ENCODE measurements around the gene GPR161. TPM values are rescaled to one million over a fixed set of nuclear protein-coding genes. Genes with fewer than 3 reads are reported as not detected.
A peak's percentile ranks its signal among the peaks of the same experiment; 100 is the strongest.

GPR161 gene
- not detected in 2 replicates for total RNA-seq (2013; cell fraction: nucleolus; rRNA removed)
- 0.17 and 0.71 TPM in 2 replicates for total RNA-seq (2014; rRNA removed)
- 0.28 and 0.49 TPM in 2 replicates for total RNA-seq (2014; rRNA removed; fragmentation: Illumina TruSeq; extraction: Trizol)
- total RNA-seq (2021) = 0.46 and 0.61 TPM in 2 replicates
- 0.09 TPM for polyA plus RNA-seq (2011; ENCODE audit: low read depth)
- polyA plus RNA-seq (2011; rRNA removed) = not detected in 2 replicates
- 0.05 TPM in 1 of 2 replicates, not detected in the other for polyA plus RNA-seq (2011; cell fraction: cytosol; rRNA removed)
- polyA plus RNA-seq (2011; cell fraction: nucleus; rRNA removed) = 0.04 and 0.09 TPM in 2 replicates
- 0.08 and 0.21 TPM in 2 replicates for polyA plus RNA-seq (2012)
- polyA plus RNA-seq (2014; fragmentation: Illumina TruSeq; extraction: Trizol) = 0.22 and 0.43 TPM in 2 replicates
- polyA plus RNA-seq (2014; fragmentation: Nextera tagmentation; extraction: Ambion mirVana) = under 1 TPM in 1 of 2 experiments, not detected in 1; 0.07 TPM
- 0.13 and 0.29 TPM in 2 replicates for polyA plus RNA-seq (2014; rRNA removed)
- under 1 TPM; 0.08 to 0.39 TPM for polyA plus RNA-seq (2016; fragmentation: Nextera tagmentation; extraction: Ambion mirVana)
- not detected in 2 replicates for polyA minus RNA-seq (2011; rRNA and poly(A)+ RNA removed)
- polyA minus RNA-seq (2011; cell fraction: cytosol; rRNA and poly(A)+ RNA removed) = not detected in 2 replicates
- not detected in 2 replicates for polyA minus RNA-seq (2011; cell fraction: nucleus; rRNA and poly(A)+ RNA removed)
- Bru-seq, nascent RNA = percentile 17 among the genes with signal in this experiment
- percentile 17 among the genes with signal in this experiment for BruChase-seq, experiment 1, labeled RNA remaining after a 6-hour chase
- percentile 17 among the genes with signal in this experiment for BruChase-seq, experiment 2, labeled RNA remaining after a 2-hour chase
- long read RNA-seq, experiment 1 = 0 reads
- long read RNA-seq, experiment 2 = 0 reads

- no peaks in the 10 kb centered on the region for H3K79me2 ChIP-seq (ENCODE audit: control insufficient read depth, insufficient read depth, low read length)
- ChIA-PET POLR2A (interaction anchor here (0.7 kb wide), 1 partner anchor 64 kb away, joined by 3 read pairs; no protein-coding TSS in a partner anchor), SMC1A (ENCODE audit: uncharacterized antibody, unreplicated experiment) (no interaction called here), RAD21 (ENCODE audit: unreplicated experiment) (no interaction called here), CTCF (interaction anchor here (0.7 kb wide), 1 partner anchor 8 kb away, joined by 3 read pairs; no protein-coding TSS in a partner anchor)
- in situ Hi-C loops (cut with MboI) (no loop called here), intact Hi-C loops (cut with micrococcal nuclease; ENCODE audit: unreplicated experiment) (no loop called here)
- ATAC-seq (peak; percentile 69), FAIRE-seq (no peak), DNase-seq (ENCODE audit: low read depth, low spot score) (no peak)
- peak within 1 kb of the TSS; percentile 97 for H3K4me2 ChIP-seq (ENCODE audit: control insufficient read depth, insufficient read depth)
- BruUV-seq (replicated peaks) = no TSS peak
- peaks cover 11 to 20% of the 10 kb centered on the region in 2 experiments; a peak in 3 of 4 replicates for H3K27me3 ChIP-seq (replicated peaks in 1 of 2; ENCODE audit: control insufficient read depth in 2 of 2, insufficient read depth in 2 of 2, low read length in 1 of 2)
- peak within 1 kb of the TSS; percentile 69 for H3K4me3 ChIP-seq
- peaks cover 8% of the 10 kb centered on the region for H3K4me1 ChIP-seq (ENCODE audit: control insufficient read depth, insufficient read depth, low read length)
- no peak within 1 kb of the TSS for H3K27ac ChIP-seq (ENCODE audit: control insufficient read depth, insufficient read depth)
- TF ChIP-seq HDGF (IDR thresholded peaks at IDR 0.05) = no peak
- peak; percentile 22; the same call in 1 of the 2 replicates for TF ChIP-seq EED (IDR thresholded peaks at IDR 0.05; ENCODE audit: low read depth)
- no peaks in the 10 kb centered on the region for H3K36me3 ChIP-seq (ENCODE audit: control insufficient read depth in 2 of 2, insufficient read depth in 2 of 2, low read length in 1 of 2)
- no peaks in the 10 kb centered on the region for H3K9me3 ChIP-seq (replicated peaks; ENCODE audit: control insufficient read depth, insufficient read depth, low read length)
- H3K9ac ChIP-seq (ENCODE audit: control insufficient read depth, insufficient read depth, low read length) = no peak within 1 kb of the TSS
- H4K20me1 ChIP-seq (ENCODE audit: control insufficient read depth, insufficient read depth) = no peaks in the 10 kb centered on the region
- 6% methylated on average over 27 of the region's 86 CpGs for WGBS (ENCODE audit: insufficient coverage, insufficient replicate concordance, low lambda C conversion rate, missing lambda C conversion rate)
- H2AFZ ChIP-seq (ENCODE audit: control insufficient read depth, low read depth, low read length) = peak within 1 kb of the TSS; percentile 64
Measured at GRCh38 chr1:168136709-168137514, at the start of gene GPR161. GPR161 (minus strand) TSS chr1:168136930; CDS start chr1:168104850, 32,080 bp downstream.
